ENCODE data around the gene C5orf47.

C5orf47 gene

GRCh38 chr5:174044466-174045254, 55.7 kb downstream of the C5orf47 start:
- DNase-seq (ENCODE audit: low read depth) = no peak

DNA sequence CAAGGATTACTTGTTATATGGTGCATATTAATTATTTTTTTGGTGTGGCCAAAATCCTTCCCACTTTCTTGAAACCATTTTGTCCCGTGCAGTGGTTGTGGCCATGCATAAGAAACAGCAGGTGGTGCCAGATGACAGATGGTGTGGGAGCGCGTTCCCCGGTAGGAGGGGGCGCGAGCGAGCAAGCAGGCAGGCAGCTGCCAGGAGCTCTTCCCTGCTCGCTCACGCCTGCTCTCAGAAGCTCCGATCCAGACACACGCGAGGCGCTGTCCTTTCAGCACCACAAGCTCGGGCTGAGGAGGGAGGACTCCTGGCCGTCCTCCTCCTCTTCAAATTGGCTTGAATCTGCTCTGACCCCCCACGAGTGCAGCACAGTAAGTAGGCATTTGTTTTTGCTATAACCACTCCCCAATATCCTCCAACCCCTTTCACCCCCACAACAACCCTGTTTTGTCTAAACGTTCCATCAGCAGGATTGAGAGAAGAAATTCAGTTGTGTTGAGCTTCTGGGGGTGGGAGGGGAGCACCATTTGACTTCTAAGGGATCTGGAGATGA, 56.6 kb downstream of the C5orf47 start, which contains the start of gene NSG2:
Gene NSG2 (plus strand): TSS at position 237 of the 556 bp plus-strand sequence. CDS start 1,050 bp downstream, outside the sequence.
- DNase-seq (ENCODE audit: low read depth) = no peak

- DNase-seq (ENCODE audit: low read depth) = no peak
Observed at GRCh38 chr5:174046558-174046957, 57.6 kb downstream of the C5orf47 start.

GRCh38 chr5:174047472-174048099, 58.6 kb downstream of the C5orf47 start:
- DNase-seq (ENCODE audit: low read depth) = no peak

- no peak for DNase-seq (ENCODE audit: low read depth)
Observed at GRCh38 chr5:174052636-174053035, 63.7 kb downstream of the C5orf47 start.

DNA sequence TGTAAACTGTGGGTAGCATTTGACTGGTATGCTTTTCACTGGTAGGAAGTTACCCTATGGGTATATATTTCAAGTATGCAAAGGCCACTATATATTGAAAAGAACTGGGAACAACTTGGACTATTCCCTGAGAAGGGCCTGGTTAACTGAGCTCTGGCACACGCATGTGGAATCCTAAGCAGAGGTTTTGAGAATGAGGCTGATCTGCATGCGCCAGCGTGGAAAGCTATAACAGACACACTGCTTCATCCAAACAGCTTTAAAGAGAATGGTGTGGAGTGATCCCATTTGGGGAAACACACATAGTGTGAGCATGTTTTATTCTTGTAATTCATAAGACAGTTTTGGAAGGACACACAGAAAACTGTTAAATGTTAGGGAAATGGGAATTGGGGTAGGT, 64.9 kb downstream of the C5orf47 start:
- no peak for DNase-seq (ENCODE audit: low read depth)

Measured in T-helper 22 cell (primary cell).